ENCODE measurements around the gene MINDY1.

The MINDY1 gene

DNA sequence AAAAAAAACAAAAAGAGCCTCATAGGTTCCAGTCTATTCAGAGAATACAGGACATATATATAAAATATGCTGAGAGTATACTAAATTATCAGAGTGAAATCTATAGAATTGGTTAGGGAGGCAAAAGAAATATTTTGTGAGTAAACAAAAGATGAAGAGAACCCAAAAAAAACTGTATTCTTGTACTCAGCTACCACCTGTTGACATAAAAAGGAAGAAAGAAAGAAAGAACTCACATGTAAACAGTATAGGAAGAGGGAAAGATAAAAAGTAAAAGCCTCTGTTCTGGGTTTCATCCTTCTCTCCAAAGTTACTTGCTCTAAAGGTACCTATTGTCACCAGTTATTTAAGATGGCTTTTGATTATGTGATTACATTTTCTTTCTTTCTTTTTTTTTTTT lies 19.8 kb upstream of the MINDY1 start:
- TF ChIP-seq CTCF (IDR thresholded peaks at IDR 0.05; ENCODE audit: insufficient read depth, low read length, poor library complexity, severe bottlenecking) = no peak
- Histone ChIP-seq H3K27me3 (replicated peaks; ENCODE audit: control insufficient read depth, insufficient read depth, low read length) (no peaks in the 10 kb centered on the region), H3K4me3 (replicated peaks; ENCODE audit: low read depth, low read length) (no peak overlapping the region), H3K36me3 (ENCODE audit: control insufficient read depth, insufficient read depth, low read length) (peaks cover 7% of the 10 kb centered on the region)
- DNase-seq (ENCODE audit: extremely low read depth, insufficient read length) = no peak

DNA sequence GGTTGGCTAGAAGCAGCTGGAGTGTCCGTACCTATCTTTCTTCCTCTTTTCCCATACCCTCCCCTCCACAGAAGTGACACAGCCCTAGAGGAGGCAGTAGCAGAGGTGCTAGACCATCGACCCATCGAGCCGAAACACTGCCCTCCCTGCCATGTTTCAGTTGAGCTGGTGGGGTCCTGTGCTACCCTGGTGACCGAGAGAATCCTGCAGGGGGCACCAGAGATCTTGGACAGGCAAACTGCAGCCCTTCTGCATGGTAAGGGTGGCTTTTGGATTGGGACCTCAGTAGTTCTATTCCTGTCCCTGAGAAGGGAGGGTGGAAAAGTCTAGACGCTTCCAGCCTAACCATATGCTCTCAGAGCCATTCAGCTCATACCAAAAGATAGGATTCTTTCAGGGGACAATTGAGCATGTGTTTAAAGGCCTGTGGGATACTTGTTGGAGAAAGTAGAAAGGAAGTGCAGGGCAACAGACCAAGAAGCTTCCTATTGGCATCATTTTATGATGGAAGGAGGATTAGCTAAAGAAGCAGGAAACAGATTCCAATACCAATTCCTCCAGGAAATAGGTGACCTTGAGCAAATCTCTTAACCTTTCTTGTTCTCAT lies 17.9 kb upstream of the MINDY1 start:
- DNase-seq (ENCODE audit: extremely low read depth, insufficient read length) = peak; percentile 31
- H3K36me3 ChIP-seq (ENCODE audit: control insufficient read depth, insufficient read depth, low read length) = peaks cover 7% of the 10 kb centered on the region
- H3K4me3 ChIP-seq (replicated peaks; ENCODE audit: low read depth, low read length) = no peak overlapping the region
- H3K27me3 ChIP-seq (replicated peaks; ENCODE audit: control insufficient read depth, insufficient read depth, low read length) = no peaks in the 10 kb centered on the region
- TF ChIP-seq CTCF (IDR thresholded peaks at IDR 0.05; ENCODE audit: insufficient read depth, low read length, poor library complexity, severe bottlenecking) = peak; percentile 82

DNA sequence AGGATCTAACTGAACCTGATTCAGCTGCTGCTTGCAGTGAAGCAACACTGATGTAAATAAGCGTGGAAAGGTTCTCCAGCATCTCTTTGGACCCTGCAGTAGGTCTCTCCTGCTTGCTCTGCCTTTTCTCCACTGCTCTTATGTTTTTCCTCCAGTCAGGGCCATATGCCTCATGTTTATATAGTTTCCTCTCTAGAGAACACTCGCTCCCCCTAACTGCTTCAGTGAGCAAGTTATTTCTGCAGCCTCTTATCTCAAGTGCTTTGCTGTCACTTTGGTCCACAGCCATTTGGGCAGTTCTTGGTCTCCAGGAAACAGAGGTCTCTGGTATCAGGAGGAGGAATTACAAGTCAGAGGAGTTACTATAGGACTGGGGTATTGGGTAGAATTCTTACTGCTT lies 6.8 kb upstream of the MINDY1 start:
- no peak for TF ChIP-seq CTCF (IDR thresholded peaks at IDR 0.05; ENCODE audit: insufficient read depth, low read length, poor library complexity, severe bottlenecking)
- DNase-seq (ENCODE audit: extremely low read depth, insufficient read length) = no peak
- Histone ChIP-seq H3K27me3 (replicated peaks; ENCODE audit: control insufficient read depth, insufficient read depth, low read length) (no peaks in the 10 kb centered on the region), H3K4me3 (replicated peaks; ENCODE audit: low read depth, low read length) (no peak overlapping the region), H3K36me3 (ENCODE audit: control insufficient read depth, insufficient read depth, low read length) (no peaks in the 10 kb centered on the region)

GRCh38 chr1:151012684-151013471 lies 6.2 kb upstream of the MINDY1 start:
- Histone ChIP-seq H3K4me3 (replicated peaks; ENCODE audit: low read depth, low read length) (no peak overlapping the region), H3K36me3 (ENCODE audit: control insufficient read depth, insufficient read depth, low read length) (no peaks in the 10 kb centered on the region), H3K27me3 (replicated peaks; ENCODE audit: control insufficient read depth, insufficient read depth, low read length) (no peaks in the 10 kb centered on the region)
- DNase-seq (ENCODE audit: extremely low read depth, insufficient read length) = no peak
- TF ChIP-seq CTCF (IDR thresholded peaks at IDR 0.05; ENCODE audit: insufficient read depth, low read length, poor library complexity, severe bottlenecking) = no peak

- no peak overlapping the region for H3K4me3 ChIP-seq (replicated peaks; ENCODE audit: low read depth, low read length)
- H3K27me3 ChIP-seq (replicated peaks; ENCODE audit: control insufficient read depth, insufficient read depth, low read length) = no peaks in the 10 kb centered on the region
- no peaks in the 10 kb centered on the region for H3K36me3 ChIP-seq (ENCODE audit: control insufficient read depth, insufficient read depth, low read length)
- DNase-seq (ENCODE audit: extremely low read depth, insufficient read length) = no peak
- TF ChIP-seq CTCF (IDR thresholded peaks at IDR 0.05; ENCODE audit: insufficient read depth, low read length, poor library complexity, severe bottlenecking) = no peak
Measured at GRCh38 chr1:151011154-151011850, 4.6 kb upstream of the MINDY1 start.
